ENCODE measurements around the gene PDZD4. TPM values are rescaled to one million over a fixed set of nuclear protein-coding genes. Genes with fewer than 3 reads are reported as not detected.

The PDZD4 gene
- total RNA-seq, 4 donors from 2014 or later = 20.0 to 48.4 (median 36.9) TPM

DNA sequence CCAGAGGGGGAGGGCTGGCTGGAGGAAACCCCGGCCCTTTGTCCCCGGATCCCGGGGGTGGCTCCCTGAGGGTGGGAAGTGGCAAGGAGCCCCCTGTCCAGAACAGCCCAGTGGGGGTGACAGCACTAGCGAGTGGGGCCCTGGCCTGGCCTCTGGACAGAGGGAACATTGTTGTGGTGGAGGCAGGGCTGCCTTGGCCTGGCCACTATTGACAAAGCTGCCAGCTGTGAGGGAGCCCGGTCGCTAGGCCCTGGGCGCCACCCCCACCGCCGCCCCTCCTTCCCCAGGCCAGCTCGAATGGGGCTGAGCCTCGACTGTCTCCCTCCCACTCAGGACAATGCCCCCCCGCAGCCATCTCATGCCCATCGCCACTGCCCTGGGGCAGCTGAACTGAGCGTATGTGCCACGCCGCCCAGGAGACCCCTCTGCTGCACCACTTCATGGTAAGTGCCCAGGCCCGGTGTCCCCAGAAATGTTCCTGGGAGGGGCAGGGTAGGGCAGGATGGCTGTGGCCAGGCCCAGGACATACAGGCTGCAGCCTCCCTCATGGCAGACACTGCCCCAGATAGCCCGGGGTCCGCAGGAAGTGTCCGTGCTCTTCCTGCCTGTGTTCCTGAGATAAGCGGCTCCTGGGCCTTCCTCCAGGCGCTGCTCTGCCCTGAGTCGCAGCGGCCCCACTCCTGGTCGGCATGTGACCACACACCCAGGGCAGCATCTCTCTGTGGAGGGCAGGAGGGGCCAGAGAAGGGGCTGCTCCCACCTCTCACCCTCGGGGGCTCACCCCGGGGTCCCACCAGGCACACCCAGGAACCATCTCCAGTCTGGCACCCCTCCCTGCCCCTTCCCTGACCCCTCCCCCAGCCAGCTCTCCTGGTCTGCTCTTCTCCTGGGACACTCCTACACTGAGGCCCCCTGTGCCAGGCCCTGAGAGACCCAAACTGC lies 64.9 kb downstream of the PDZD4 start:
- H3K27me3 ChIP-seq = no peaks in the 10 kb centered on the region
- peak overlapping the region; percentile 43 to 56 (median 49) for H3K4me3 ChIP-seq
- H3K27ac ChIP-seq (replicated peaks in 1 of 4) = peak overlapping the region; percentile 70 to 79 (median 76)
- H3K4me1 ChIP-seq = peaks cover 19 to 40% (median 36%) of the 10 kb centered on the region in 4 donors
- TF ChIP-seq, protein P1, sequence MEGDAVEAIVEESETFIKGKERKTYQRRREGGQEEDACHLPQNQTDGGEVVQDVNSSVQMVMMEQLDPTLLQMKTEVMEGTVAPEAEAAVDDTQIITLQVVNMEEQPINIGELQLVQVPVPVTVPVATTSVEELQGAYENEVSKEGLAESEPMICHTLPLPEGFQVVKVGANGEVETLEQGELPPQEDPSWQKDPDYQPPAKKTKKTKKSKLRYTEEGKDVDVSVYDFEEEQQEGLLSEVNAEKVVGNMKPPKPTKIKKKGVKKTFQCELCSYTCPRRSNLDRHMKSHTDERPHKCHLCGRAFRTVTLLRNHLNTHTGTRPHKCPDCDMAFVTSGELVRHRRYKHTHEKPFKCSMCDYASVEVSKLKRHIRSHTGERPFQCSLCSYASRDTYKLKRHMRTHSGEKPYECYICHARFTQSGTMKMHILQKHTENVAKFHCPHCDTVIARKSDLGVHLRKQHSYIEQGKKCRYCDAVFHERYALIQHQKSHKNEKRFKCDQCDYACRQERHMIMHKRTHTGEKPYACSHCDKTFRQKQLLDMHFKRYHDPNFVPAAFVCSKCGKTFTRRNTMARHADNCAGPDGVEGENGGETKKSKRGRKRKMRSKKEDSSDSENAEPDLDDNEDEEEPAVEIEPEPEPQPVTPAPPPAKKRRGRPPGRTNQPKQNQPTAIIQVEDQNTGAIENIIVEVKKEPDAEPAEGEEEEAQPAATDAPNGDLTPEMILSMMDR (IDR thresholded peaks at IDR 0.05) = no peak
- TF ChIP-seq EP300 (IDR thresholded peaks at IDR 0.05) (no peak), POLR2AphosphoS5 (IDR thresholded peaks at IDR 0.05) (no peak), POLR2A (IDR thresholded peaks at IDR 0.05; ENCODE audit: low read depth) (no peak)
- 62% methylated on average over 20 of the region's 27 CpGs for WGBS
- H3K9me3 ChIP-seq = no peaks in the 10 kb centered on the region
- H3K36me3 ChIP-seq = peaks cover 0 to 12% (median 3%) of the 10 kb centered on the region in 4 donors
- DNase-seq (ENCODE audit: extremely low spot score) = no peak
- intact Hi-C loops (cut with DNase I) = loop anchor here (2.0 kb wide), 1 partner anchor 187 kb away; no protein-coding TSS in a partner anchor

DNA sequence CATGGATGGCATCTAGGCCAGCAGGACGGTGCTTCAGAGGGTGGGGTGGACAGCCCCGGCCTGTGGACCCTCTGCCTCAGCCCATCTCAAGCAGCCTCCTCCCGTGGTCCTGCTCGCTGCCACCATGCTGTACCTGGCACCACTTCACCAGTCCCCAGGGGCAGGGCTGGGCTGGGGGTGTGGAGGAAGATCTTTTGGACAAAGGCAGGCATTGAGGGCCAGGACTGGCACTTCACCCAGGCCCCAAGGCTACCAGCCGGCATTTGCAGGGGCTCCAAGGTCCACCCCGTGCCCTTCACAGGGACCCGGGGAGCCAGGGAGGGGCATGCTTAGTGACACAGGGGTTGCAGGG lies 65.6 kb downstream of the PDZD4 start:
- TF ChIP-seq POLR2A (IDR thresholded peaks at IDR 0.05; ENCODE audit: low read depth) (no peak), EP300 (IDR thresholded peaks at IDR 0.05) (no peak), POLR2AphosphoS5 (IDR thresholded peaks at IDR 0.05) (no peak)
- TF ChIP-seq, protein P1 (IDR thresholded peaks at IDR 0.05) = no peak
- Histone ChIP-seq H3K27me3 (no peaks in the 10 kb centered on the region), H3K27ac (replicated peaks in 1 of 4) (peak overlapping the region; percentile 70 to 79 (median 76)), H3K4me3 (peak overlapping the region; percentile 43 to 56 (median 49)), H3K36me3 (peaks cover 0 to 5% (median 1%) of the 10 kb centered on the region in 4 donors), H3K4me1 (peaks cover 19 to 40% (median 36%) of the 10 kb centered on the region in 4 donors), H3K9me3 (no peaks in the 10 kb centered on the region)
- intact Hi-C loops (cut with DNase I) = loop anchor here (2.0 kb wide), 1 partner anchor 188 kb away; no protein-coding TSS in a partner anchor
- DNase-seq (ENCODE audit: extremely low spot score) = no peak
- 77% methylated on average over 4 of the region's 7 CpGs for WGBS

GRCh38 chrX:153763989-153764755 lies 66.2 kb downstream of the PDZD4 start, which contains the start of gene PLXNB3:
TSS of gene PLXNB3 (plus strand) at chrX:153764249. CDS start at chrX:153765536, 1,287 bp downstream.
- Histone ChIP-seq H3K9me3 (no peaks in the 10 kb centered on the region), H3K4me1 (peaks cover 19 to 40% (median 36%) of the 10 kb centered on the region in 4 donors), H3K27me3 (no peaks in the 10 kb centered on the region), H3K27ac (replicated peaks in 1 of 4) (peak within 1 kb of the TSS; percentile 70 to 79 (median 76)), H3K36me3 (no peaks in the 10 kb centered on the region), H3K4me3 (peak within 1 kb of the TSS; percentile 43 to 56 (median 49))
- TF ChIP-seq POLR2A (IDR thresholded peaks at IDR 0.05; ENCODE audit: low read depth) = no peak
- TF ChIP-seq EP300 (IDR thresholded peaks at IDR 0.05) = no peak
- TF ChIP-seq, protein P1 (IDR thresholded peaks at IDR 0.05) = peak; percentile 79 to 89 (median 81)
- TF ChIP-seq POLR2AphosphoS5 (IDR thresholded peaks at IDR 0.05) = peak; percentile 74
- WGBS = 53% methylated on average over 12 of the region's 26 CpGs
- peak; percentile 92 for DNase-seq (ENCODE audit: extremely low spot score)
- intact Hi-C loops (cut with DNase I) = loop anchor here (2.0 kb wide), 1 partner anchor 189 kb away; no protein-coding TSS in a partner anchor

DNA sequence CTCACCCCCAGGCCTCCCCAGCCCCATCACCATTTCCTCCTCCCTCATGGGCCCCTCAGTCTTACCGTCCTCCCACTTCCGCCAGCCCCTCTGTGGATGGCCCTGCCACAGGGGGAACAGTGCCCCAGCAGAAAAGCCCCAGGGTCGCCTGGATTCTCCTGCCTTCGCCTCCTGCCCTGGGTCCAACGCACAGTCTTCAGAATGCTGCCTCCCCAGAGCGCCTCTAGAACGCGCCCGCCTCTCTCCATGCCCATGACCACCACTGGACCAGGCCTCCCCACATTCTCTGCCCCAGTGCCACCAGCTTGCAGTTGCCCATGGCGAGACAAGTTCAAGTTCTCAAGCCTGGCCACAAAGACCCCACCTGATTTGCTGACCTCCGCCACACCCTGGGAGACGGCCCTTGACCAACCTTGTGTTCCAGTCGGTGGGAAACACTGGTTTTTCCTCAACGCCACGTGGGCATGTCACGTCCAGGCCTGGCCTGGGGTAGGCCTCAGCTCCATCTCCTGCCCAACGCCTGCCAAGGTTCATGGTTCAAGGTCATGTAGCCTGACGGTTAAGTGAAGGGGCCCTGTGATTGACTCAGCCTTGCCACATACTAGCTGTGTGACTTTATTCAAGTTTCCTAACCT lies 66.9 kb downstream of the PDZD4 start:
- no peak overlapping the region for H3K27ac ChIP-seq (replicated peaks in 1 of 4)
- 91% methylated on average over 18 of the region's 18 CpGs for WGBS
- H3K9me3 ChIP-seq = no peaks in the 10 kb centered on the region
- peaks cover 19 to 38% (median 35%) of the 10 kb centered on the region in 4 donors for H3K4me1 ChIP-seq
- TF ChIP-seq POLR2A (IDR thresholded peaks at IDR 0.05; ENCODE audit: low read depth) = no peak
- TF ChIP-seq, protein P1 (IDR thresholded peaks at IDR 0.05) = no peak
- TF ChIP-seq POLR2AphosphoS5 (IDR thresholded peaks at IDR 0.05) = no peak
- TF ChIP-seq EP300 (IDR thresholded peaks at IDR 0.05) = no peak
- intact Hi-C loops (cut with DNase I) = no loop called here
- H3K4me3 ChIP-seq = no peak overlapping the region
- no peak for DNase-seq (ENCODE audit: extremely low spot score)
- H3K27me3 ChIP-seq = no peaks in the 10 kb centered on the region
- no peaks in the 10 kb centered on the region for H3K36me3 ChIP-seq
